GM12878 (cell line): ENCODE measurements around the gene COL6A1. TPM values are rescaled to one million over a fixed set of nuclear protein-coding genes. Genes with fewer than 3 reads are reported as not detected.

Experiments
- ATAC-seq: fragments of 200-7000 bp; cut with Tn5 transposase; 3 replicates; pipeline ENCODE4 v1.9.1; 2020; ENCODE audit warnings: mild to moderate bottlenecking, moderate library complexity
- BruUV-seq: library from RNA; stranded (reverse); fragments of 400-500 nt; replicated peaks from 2 replicates; lab custom pipeline; 2021; lab: Mats Ljungman, UMichigan
- CTCF ChIA-PET: fragments of 300-600 bp; sonication (Branson Sonifier 250); formaldehyde crosslinking; extraction: SDS; loops from one replicate; lab custom pipeline; 2021; ENCODE audit warnings: inconsistent platforms; lab: Yijun Ruan, JAX
- POLR2A ChIA-PET: fragments of 350-600 bp; formaldehyde crosslinking; extraction: SDS; loops from one replicate; lab custom pipeline; 2021; ENCODE audit warnings: inconsistent platforms; lab: Charles Lee
- RAD21 ChIA-PET: fragments of 300-600 bp; sonication (Branson Sonifier 250); formaldehyde crosslinking; loops from one replicate; lab custom pipeline; 2023; ENCODE audit warnings: antibody characterized with exemption; ENCODE audit not compliant: unreplicated experiment; lab: Charles Lee
- SMC1A ChIA-PET: fragments of 300-600 bp; sonication (Branson Sonifier 250); formaldehyde crosslinking; loops from one replicate; lab custom pipeline; 2023; ENCODE audit not compliant: unreplicated experiment, uncharacterized antibody; lab: Charles Lee
- DNase-seq: peaks from one replicate; pipeline ENCODE4 v3.0.0-alpha.2; 2011; ENCODE audit warnings: low read depth, low spot score
- FAIRE-seq: peaks from 3 replicates; lab custom pipeline; 2011; peaks lifted over from hg19 to GRCh38; lab: Jason Lieb, UNC
- H2AFZ ChIP-seq: 2 replicates; pipeline ENCODE4 v1.6.0; 2011; ENCODE audit warnings: low read depth, low read length, control low read depth; ENCODE audit not compliant: control insufficient read depth
- H3K27ac ChIP-seq: 2 replicates; pipeline ENCODE4 v1.5.1; 2011; ENCODE audit warnings: control low read depth; ENCODE audit not compliant: control insufficient read depth, insufficient read depth
- H3K27me3 ChIP-seq, 2 experiments: replicated peaks in 1 of 2; 2 replicates each; pipeline versions ENCODE4 v1.6.0 to v1.6.1; 2011; ENCODE audit warnings: low read length in 1 of 2; ENCODE audit not compliant: control insufficient read depth in 2 of 2, insufficient read depth in 2 of 2
- H3K36me3 ChIP-seq, 2 experiments: 2 replicates each; pipeline ENCODE4 v1.5.1; 2011; ENCODE audit warnings: low read length in 1 of 2; ENCODE audit not compliant: control insufficient read depth in 2 of 2, insufficient read depth in 2 of 2
- H3K4me1 ChIP-seq: 2 replicates; pipeline ENCODE4 v1.6.1; 2011; ENCODE audit warnings: mild to moderate bottlenecking, low read length, moderate library complexity, mixed read lengths; ENCODE audit not compliant: control insufficient read depth, insufficient read depth
- H3K4me2 ChIP-seq: 2 replicates; pipeline ENCODE4 v1.6.0; 2011; ENCODE audit warnings: control low read depth; ENCODE audit not compliant: control insufficient read depth, insufficient read depth
- H3K4me3 ChIP-seq: fragments of 200-600 bp; sonication (generic); 2 replicates; pipeline ENCODE4 v1.5.1; 2016
- H3K79me2 ChIP-seq: 2 replicates; pipeline ENCODE4 v1.6.0; 2011; ENCODE audit warnings: low read length; ENCODE audit not compliant: control insufficient read depth, insufficient read depth
- H3K9ac ChIP-seq: 2 replicates; pipeline ENCODE4 v1.8.0; 2011; ENCODE audit warnings: low read length, control low read depth, mixed read lengths; ENCODE audit not compliant: control insufficient read depth, insufficient read depth
- H3K9me3 ChIP-seq: replicated peaks from 3 replicates; pipeline ENCODE4 v1.5.1; 2011; ENCODE audit warnings: mild to moderate bottlenecking, low read length; ENCODE audit not compliant: control insufficient read depth, insufficient read depth
- H4K20me1 ChIP-seq: 2 replicates; pipeline ENCODE4 v1.6.0; 2011; ENCODE audit not compliant: control insufficient read depth, insufficient read depth
- CHD2 ChIP-seq: IDR thresholded peaks from 2 replicates; pipeline ENCODE4 v1.6.1; 2011; ENCODE audit warnings: low read depth, low read length, improper control_type of control experiment, borderline replicate concordance
- EP300 ChIP-seq, 2 experiments: fragments of 150-350 bp in 1 of 2; IDR thresholded peaks; 2 replicates each; pipeline ENCODE4 v1.6.1; 2011 to 2012; ENCODE audit warnings: low read depth in 2 of 2, low read length in 2 of 2, borderline replicate concordance in 1 of 2, improper control_type of control experiment in 1 of 2, inconsistent platforms in 1 of 2; ENCODE audit not compliant: control insufficient read depth in 1 of 2
- HDGF ChIP-seq: fragments of 450-650 bp; IDR thresholded peaks from 2 replicates; pipeline ENCODE4 v1.6.1; 2016; ENCODE audit warnings: antibody characterized with exemption
- MEF2A ChIP-seq: IDR thresholded peaks from 2 replicates; pipeline ENCODE4 v1.6.1; 2011; ENCODE audit warnings: low read depth, mild to moderate bottlenecking, low read length, moderate library complexity; ENCODE audit not compliant: insufficient read depth
- PBX3 ChIP-seq: IDR thresholded peaks from 2 replicates; pipeline ENCODE4 v1.6.1; 2011; ENCODE audit warnings: mild to moderate bottlenecking, low read depth, low read length, moderate library complexity; ENCODE audit not compliant: insufficient replicate concordance
- POU2F2 ChIP-seq: IDR thresholded peaks from 3 replicates; pipeline ENCODE4 v1.6.1; 2011; ENCODE audit warnings: low read depth, mild to moderate bottlenecking, low read length, borderline replicate concordance
- RAD21 ChIP-seq: IDR thresholded peaks from 2 replicates; pipeline ENCODE4 v1.6.1; 2011; ENCODE audit warnings: mild to moderate bottlenecking, low read depth, low read length, moderate library complexity; ENCODE audit not compliant: insufficient read depth
- RFX5 ChIP-seq: IDR thresholded peaks from 2 replicates; pipeline ENCODE4 v1.6.1; 2011; ENCODE audit warnings: low read depth, low read length, improper control_type of control experiment
- ZNF592 ChIP-seq: fragments of 450-650 bp; IDR thresholded peaks from 2 replicates; pipeline ENCODE4 v1.6.1; 2017; ENCODE audit warnings: mild to moderate bottlenecking, moderate library complexity
- ZNF622 ChIP-seq: fragments of 450-650 bp; IDR thresholded peaks from 2 replicates; pipeline ENCODE4 v1.6.1; 2017; ENCODE audit warnings: mild to moderate bottlenecking, inconsistent platforms
- WGBS: methylation state at CpG from one replicate; pipeline ENCODE4 v1.1.6; 2016; ENCODE audit warnings: low lambda C conversion rate; ENCODE audit not compliant: insufficient replicate concordance, insufficient coverage; ENCODE audit errors: missing lambda C conversion rate; 5-methylcytosine and 5-hydroxymethylcytosine counted together
- in situ Hi-C: fragments of 300-500 bp; cut with MboI; formaldehyde crosslinking; loops from 9 replicates; pipeline ENCODE4 v1.14.3; 2018; ENCODE audit warnings: mixed read lengths
- intact Hi-C: fragments of 100-400 bp; cut with micrococcal nuclease; formaldehyde crosslinking; loops from one replicate; pipeline ENCODE4 v1.14.2; 2022; ENCODE audit not compliant: unreplicated experiment
- polyA plus RNA-seq, 11 experiments: library from polyadenylated mRNA; depleted of rRNA in 4 of 11; unstranded in 6 of 11; stranded (reverse) in 5 of 11; fragments of >200 nt; fragmentation: Nextera tagmentation in 4 of 11; fragmentation: Illumina TruSeq in 1 of 11; extraction: Ambion mirVana in 4 of 11; extraction: Trizol in 1 of 11; gene quantifications; 1 replicate in 1 of 11; 2 replicates in 10 of 11; pipeline versions ENCODE4 v1.2.1 to v1.2.3, GENCODE V29; 2011 to 2016; ENCODE audit warnings: inconsistent platforms in 2 of 11, missing spikeins in 2 of 11, low read depth in 1 of 11
- total RNA-seq, 4 experiments: library from RNA; depleted of rRNA in 3 of 4; stranded (reverse); fragments of >200 nt in 3 of 4; fragmentation: Illumina TruSeq in 1 of 4; extraction: Trizol in 1 of 4; gene quantifications; 2 replicates each; pipeline versions ENCODE4 v1.2.1 to v1.2.3, GENCODE V29; 2013 to 2021

COL6A1 gene
- total and polyA plus RNA-seq, 10 of the 15 experiments (the other 5 are each of a cell fraction or from before 2014, with no cell fraction given): 0.12 to 1.3 (median 0.20) TPM; not detected in 7

GRCh38 chr21:45987121-45987711 is 5.6 kb downstream of the COL6A1 start:
- RAD21 ChIA-PET: no interaction called here
- Histone ChIP-seq H4K20me1 (no peaks in the 10 kb centered on the region), H3K4me3 (no peak overlapping the region), H3K27me3 (no peaks in the 10 kb centered on the region; a peak in 2 of 4 replicates), H3K9me3 (no peaks in the 10 kb centered on the region), H3K4me2 (no peak overlapping the region), H3K79me2 (no peaks in the 10 kb centered on the region), H3K36me3 (no peaks in the 10 kb centered on the region), H3K4me1 (no peaks in the 10 kb centered on the region), H2AFZ (no peak overlapping the region), H3K27ac (no peak overlapping the region), H3K9ac (no peak overlapping the region)
- SMC1A ChIA-PET: no interaction called here
- 59% methylated on average over 28 of the region's 29 CpGs for WGBS
- BruUV-seq: no TSS peak
- POLR2A ChIA-PET: no interaction called here
- TF ChIP-seq MEF2A: no peak
- no peak for TF ChIP-seq POU2F2
- TF ChIP-seq ZNF622: no peak
- no peak for TF ChIP-seq EP300 (IDR thresholded peaks at IDR 0.05; ENCODE audit: borderline replicate concordance in 1 of 2, control insufficient read depth in 1 of 2, low read depth in 2 of 2, low read length in 2 of 2)
- ATAC-seq (no peak), FAIRE-seq (no peak), DNase-seq (no peak)
- intact Hi-C loops: no loop called here
- in situ Hi-C loops: no loop called here
- CTCF ChIA-PET: no interaction called here

GRCh38 chr21:45988366-45989347 is 7.1 kb downstream of the COL6A1 start:
- H2AFZ ChIP-seq: no peak overlapping the region
- no peak for DNase-seq
- TF ChIP-seq ZNF592: no peak
- TF ChIP-seq PBX3: no peak
- TF ChIP-seq HDGF: no peak
- no peak for TF ChIP-seq RFX5
- no peak for TF ChIP-seq CHD2
- no peak for TF ChIP-seq RAD21

More at GRCh38 chr21:45988366-45989347, 7.1 kb downstream of the COL6A1 start:
- Histone ChIP-seq H3K79me2 (no peaks in the 10 kb centered on the region), H3K9me3 (no peaks in the 10 kb centered on the region), H3K27me3 (no peaks in the 10 kb centered on the region), H3K27ac (no peak overlapping the region), H3K4me1 (no peaks in the 10 kb centered on the region), H3K9ac (no peak overlapping the region), H3K4me3 (no peak overlapping the region), H3K4me2 (no peak overlapping the region), H3K36me3 (no peaks in the 10 kb centered on the region), H4K20me1 (no peaks in the 10 kb centered on the region)
- in situ Hi-C loops: no loop called here
- ChIA-PET RAD21 (no interaction called here), CTCF (no interaction called here), SMC1A (no interaction called here), POLR2A (no interaction called here)
- intact Hi-C loops: no loop called here
- WGBS: 47% methylated on average over 17 of the region's 36 CpGs
- FAIRE-seq: no peak
- BruUV-seq: no TSS peak
- ATAC-seq: no peak
